HG02870 (cell line): ENCODE results near the gene GUCY2D.
"Not testable (repeated sequence)": the region's sequence is repeated elsewhere in the genome, so short reads cannot be mapped to it uniquely, and the experiment has no call there.

ENCODE experiments used
- ATAC-seq: cut with Tn5 transposase; IDR thresholded peaks from one replicate; pipeline ENCODE4 v1.9.1; 2021; ENCODE audit warnings: mild to moderate bottlenecking, moderate library complexity; ENCODE audit not compliant: unreplicated experiment

GUCY2D gene

DNA sequence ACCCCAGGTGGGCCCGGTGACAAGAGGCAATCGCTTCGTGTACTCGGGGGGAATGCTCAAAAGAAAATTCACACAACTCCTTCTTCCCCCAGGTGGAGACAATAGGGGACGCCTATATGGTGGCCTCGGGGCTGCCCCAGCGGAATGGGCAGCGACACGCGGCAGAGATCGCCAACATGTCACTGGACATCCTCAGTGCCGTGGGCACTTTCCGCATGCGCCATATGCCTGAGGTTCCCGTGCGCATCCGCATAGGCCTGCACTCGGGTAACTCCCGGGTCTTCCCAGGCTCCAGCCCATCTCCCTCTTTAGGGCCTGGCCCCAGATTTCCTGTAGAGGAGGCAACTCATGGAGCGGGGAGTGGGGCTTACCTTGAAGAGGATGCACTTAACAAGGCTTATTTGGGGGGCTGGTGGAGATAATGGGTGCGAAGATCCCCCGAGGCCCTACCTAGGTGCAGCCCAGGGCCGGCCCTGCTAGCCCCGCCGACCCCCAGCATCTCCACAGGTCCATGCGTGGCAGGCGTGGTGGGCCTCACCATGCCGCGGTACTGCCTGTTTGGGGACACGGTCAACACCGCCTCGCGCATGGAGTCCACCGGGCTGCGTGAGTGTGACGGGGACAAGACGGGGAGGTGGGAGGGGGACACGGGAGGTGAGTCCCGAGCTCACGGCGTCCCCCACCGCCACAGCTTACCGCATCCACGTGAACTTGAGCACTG is 13.0 kb downstream of the GUCY2D start:
- ATAC-seq: no peak

DNA sequence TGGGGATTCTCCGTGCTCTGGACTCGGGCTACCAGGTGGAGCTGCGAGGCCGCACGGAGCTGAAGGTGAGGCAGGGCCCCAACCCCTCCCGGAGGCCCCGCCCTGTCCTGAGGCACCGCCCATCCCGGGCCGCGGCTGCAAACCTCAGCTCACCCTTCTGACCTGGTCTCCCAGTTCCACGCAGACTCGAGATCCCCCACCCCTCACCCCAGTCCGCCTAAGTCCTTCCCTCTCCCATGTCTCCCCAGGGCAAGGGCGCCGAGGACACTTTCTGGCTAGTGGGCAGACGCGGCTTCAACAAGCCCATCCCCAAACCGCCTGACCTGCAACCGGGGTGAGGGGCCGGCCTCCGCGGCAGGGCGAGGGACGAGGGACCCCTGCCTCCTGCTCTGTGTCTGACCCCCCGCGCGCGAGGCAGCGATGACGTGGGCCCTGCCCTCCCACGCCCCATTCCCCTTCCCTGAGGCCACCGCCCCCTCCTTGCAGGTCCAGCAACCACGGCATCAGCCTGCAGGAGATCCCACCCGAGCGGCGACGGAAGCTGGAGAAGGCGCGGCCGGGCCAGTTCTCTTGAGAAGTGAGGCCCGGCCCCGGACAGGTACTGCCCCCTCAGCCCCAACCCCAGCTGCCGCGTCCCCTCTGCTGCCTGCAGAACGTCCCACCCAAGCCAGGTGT is 13.7 kb downstream of the GUCY2D start:
- ATAC-seq: no peak

DNA sequence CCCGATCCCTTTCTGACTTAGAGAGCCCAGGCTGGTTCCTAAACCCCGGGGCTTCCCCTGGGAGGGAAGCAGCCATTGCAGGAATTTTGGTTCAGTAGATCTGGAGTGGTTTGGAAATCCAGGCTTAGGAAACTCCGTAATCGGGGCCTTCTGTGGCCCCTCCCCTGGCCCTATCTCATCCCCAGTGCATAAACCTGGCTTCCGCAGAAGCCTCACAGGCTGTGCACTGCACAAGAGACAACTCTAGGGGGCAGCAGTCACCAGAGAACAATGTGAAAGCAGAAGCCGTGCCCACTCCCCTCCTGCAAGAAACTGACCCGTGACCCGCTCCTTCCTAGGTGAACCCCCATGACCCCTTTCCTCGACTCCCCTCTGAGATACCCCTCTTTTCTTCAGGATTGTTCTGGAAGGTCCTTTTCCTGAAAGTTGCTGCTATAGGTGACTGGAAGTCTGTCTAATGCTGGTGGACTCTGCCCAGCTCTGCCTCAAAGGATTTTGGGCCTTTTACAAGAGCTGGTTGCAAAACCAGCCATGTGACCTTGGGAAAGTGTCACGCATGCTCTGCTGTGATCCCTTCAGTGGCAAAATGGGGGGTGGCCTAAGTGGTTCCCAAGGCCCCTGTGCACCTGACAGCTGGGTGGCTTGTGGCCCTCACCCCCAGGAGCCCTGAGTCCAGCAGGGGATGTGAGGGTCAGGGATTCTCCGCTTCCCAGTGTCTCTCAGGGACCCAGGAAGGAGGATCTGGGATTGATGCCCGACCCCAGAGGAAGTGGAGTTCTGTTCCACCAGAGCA is 14.4 kb downstream of the GUCY2D start:
- no peak for ATAC-seq

DNA sequence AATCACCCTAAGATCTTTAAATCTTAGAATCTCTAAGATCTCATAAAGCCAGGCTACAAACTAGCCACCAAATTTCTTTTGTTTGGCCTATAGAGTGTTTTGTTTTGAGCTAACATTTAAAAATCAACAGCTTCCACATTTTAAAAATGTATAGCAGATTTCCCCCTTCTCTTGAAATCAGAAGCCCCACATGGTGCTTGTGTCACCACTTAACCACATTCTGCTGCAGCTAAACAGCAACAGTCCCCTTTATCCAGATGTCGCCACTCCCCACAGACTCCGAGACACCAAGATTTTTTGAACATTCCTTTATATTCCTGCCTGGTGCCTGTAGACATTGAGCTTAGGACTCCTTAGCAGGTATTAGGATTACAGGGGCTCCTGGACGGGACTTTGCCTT is 16.0 kb downstream of the GUCY2D start:
- no peak for ATAC-seq

GRCh38 chr17:8019166-8019565 is 16.8 kb downstream of the GUCY2D start:
- no peak for ATAC-seq

DNA sequence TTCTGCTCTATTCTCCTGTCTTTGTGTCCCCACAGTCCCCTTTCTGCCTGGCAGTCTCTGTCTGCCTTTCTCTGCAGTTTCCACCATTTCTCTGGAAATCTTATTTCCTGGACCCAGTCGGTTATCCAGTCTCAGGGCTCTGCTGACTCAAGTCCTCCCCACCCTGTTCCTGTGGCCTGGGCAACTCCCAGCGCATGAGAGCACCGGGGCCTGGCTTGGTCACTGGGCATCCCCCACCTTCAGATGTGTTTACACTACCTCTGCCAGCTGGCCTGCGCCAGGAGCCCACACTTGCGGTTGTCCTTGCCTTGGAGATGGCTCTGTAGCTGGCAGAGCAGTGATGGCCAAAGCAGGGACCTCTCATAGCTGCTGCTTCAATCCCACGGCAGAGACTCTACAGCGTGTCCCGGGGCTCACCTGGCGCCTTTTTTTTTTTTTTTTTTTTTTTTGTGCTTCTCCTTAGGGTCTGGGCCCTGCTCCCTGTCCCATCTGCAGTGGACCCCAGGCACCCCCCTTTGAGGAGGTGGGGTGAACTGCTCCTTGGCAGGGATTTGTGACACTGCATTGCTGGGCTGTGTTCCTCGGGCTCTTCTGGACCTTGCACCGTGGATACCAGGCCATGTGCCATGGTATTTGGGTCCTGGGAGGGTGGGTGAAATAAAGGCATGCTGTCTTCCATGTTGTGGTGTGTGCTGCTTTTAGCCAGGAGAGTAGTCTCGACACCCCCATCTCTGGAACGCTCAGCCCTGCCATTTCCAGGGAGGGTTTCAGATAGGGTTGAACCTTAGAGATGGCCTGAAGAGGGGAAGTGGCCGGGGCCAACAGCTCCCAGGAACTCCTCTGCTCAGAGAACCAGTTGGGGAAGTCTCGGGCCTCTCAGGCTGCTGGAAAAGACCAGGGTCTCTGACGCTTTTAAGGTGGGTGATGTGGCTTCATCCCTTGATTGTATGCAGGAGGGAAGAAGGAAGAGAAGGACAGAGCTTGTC is 17.5 kb downstream of the GUCY2D start:
- no peak for ATAC-seq

DNA sequence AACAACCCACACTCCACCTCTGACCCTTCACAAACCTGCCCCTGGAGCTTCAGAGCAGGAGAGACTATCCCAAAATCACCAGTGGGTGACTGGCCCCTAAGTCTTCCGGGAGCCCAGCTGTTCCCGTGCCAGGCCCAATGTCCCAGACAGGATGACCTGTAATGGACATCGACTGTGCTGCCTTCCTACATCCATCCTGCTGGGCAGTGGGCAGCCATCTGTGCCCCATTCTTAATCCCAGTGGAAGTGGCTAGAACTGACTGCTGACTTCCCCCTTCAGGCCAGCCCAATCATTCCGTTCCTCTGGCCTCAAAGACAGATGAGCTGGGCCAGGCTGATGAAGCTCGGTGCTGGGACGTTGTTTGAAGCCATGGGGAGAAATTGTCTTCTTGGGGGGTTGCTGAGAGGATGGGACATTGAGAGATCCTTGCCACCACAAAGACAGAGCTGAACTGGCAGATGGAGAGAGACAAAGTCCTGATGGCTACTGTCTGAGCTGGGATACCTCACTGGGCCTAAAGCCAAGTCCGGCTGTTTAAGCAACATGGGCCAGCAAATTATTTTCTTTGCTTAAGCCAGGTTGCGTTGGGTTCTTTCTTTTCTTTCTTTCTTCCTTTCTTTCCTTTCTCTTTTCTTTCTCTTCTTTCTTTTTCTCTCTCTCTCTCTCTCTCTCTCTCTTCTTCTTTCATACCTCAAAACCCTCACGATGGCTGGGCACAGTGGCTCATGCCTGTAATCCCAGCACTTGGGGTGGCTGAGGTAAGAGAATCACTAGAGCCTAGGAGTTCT is 18.6 kb downstream of the GUCY2D start:
- ATAC-seq: no peak

GRCh38 chr17:8021565-8022359 is 19.3 kb downstream of the GUCY2D start:
- ATAC-seq: no peak

- no peak for ATAC-seq
Observed at GRCh38 chr17:8022360-8023003, 20.1 kb downstream of the GUCY2D start.

- ATAC-seq: not testable (repeated sequence)
Observed at GRCh38 chr17:8024161-8024560, 21.7 kb downstream of the GUCY2D start.

- no peak for ATAC-seq
Observed at GRCh38 chr17:8025176-8025911, 22.9 kb downstream of the GUCY2D start.

GRCh38 chr17:8029121-8029520 is 26.7 kb downstream of the GUCY2D start:
- no peak for ATAC-seq

- ATAC-seq: no peak
Observed at GRCh38 chr17:8031261-8031661, 28.8 kb downstream of the GUCY2D start.

GRCh38 chr17:8031950-8032349 is 29.5 kb downstream of the GUCY2D start:
- ATAC-seq: no peak

DNA sequence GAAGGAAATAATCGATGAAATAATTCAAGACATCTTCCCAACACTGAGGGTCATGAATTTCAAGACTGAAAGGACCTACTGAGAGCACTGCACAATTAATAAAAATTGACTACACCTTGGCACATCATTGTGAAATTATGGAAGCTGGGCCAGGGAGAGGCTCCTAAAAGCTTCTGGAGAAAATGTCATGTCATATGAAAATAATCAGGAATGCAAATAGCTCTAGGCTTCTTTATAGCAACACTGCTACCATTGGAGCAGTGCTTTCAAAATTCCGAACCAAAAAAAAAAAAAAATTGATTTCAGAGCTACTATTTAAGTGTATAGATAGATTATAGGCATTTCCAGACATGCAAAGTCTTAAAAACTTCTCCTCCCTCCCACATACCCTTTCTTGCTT is 30.0 kb downstream of the GUCY2D start:
- no peak for ATAC-seq

DNA sequence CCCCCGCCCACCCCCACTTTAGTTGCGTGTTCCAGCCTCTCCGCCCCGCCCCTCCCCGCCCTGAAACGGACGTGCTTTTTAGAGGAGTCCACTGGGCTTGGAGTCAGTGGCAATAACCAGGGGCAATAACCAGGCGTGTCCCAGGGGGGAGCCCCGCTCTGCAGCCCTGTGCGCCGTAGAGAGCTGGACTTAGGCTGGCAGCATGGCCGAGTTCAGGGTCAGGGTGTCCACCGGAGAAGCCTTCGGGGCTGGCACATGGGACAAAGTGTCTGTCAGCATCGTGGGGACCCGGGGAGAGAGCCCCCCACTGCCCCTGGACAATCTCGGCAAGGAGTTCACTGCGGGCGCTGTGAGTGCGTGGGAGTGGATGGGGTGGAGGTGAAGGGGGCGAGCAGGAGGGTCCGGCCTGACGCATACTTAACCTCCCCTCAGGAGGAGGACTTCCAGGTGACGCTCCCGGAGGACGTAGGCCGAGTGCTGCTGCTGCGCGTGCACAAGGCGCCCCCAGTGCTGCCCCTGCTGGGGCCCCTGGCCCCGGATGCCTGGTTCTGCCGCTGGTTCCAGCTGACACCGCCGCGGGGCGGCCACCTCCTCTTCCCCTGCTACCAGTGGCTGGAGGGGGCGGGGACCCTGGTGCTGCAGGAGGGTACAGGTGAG is 36.7 kb downstream of the GUCY2D start, which contains the start of gene ALOX15B:
TSS of gene ALOX15B (plus strand) at position 106 of the 657 bp plus-strand sequence. CDS start at position 203, 97 bp downstream.
- ATAC-seq: no peak

DNA sequence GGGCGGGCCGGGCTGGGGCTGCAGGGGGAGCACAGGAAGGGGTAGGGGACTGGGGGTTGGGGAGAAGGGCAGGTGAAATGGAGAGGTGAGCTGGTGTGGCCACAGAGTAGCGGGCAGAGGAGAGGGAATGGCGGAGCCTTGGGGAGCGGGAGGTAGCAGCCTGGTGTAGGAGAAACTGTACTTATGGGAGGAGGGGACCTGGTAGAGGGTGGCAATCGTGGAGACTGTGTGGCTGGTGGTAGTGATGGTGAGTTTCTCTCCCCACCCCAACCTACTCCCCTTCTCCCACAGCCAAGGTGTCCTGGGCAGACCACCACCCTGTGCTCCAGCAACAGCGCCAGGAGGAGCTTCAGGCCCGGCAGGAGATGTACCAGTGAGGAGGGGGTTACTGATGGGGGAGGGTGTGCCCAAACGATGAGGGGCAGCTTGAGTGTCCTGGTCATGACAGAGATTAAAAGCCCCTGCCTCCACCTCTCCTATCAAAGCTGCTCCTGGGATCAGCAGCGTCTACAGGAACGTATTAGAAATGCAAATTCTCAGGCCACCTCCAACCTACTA is 37.3 kb downstream of the GUCY2D start:
- ATAC-seq: no peak
